Measurements from ENCODE around the gene HIP1.
"Not testable (repeated sequence)": the region's sequence is repeated elsewhere in the genome, so short reads cannot be mapped to it uniquely, and the experiment has no call there.

HIP1 gene

GRCh38 chr7:75531359-75531821, 207.4 kb downstream of the HIP1 start:
- DNase-seq (ENCODE audit: low read depth, low spot score), result peak; percentile 88

GRCh38 chr7:75527224-75527722, 211.5 kb downstream of the HIP1 start:
- DNase-seq (ENCODE audit: low read depth, low spot score), result peak; percentile 27

GRCh38 chr7:75521727-75522126, 217.0 kb downstream of the HIP1 start:
- not testable (repeated sequence) for DNase-seq (ENCODE audit: low read depth, low spot score)

- DNase-seq (ENCODE audit: low read depth, low spot score), result not testable (repeated sequence)
Observed at GRCh38 chr7:75518842-75519241, 219.9 kb downstream of the HIP1 start.

GRCh38 chr7:75509033-75509432, 229.7 kb downstream of the HIP1 start:
- DNase-seq (ENCODE audit: low read depth, low spot score), result not testable (repeated sequence)

GRCh38 chr7:75492020-75492419, 246.7 kb downstream of the HIP1 start, which contains the start of gene SPDYE5:
SPDYE5 (plus strand) TSS chr7:75492320; CDS start chr7:75494048, 1,728 bp downstream.
- DNase-seq (ENCODE audit: low read depth, low spot score), result not testable (repeated sequence)

GRCh38 chr7:75485979-75486643, 252.6 kb downstream of the HIP1 start, which contains the start of gene POM121C:
POM121C (minus strand) TSS chr7:75486299; CDS start chr7:75441496, 44,803 bp downstream.
- DNase-seq (ENCODE audit: low read depth, low spot score), result peak; percentile 93

- peak; percentile 16 for DNase-seq (ENCODE audit: low read depth, low spot score)
Observed at GRCh38 chr7:75485355-75485978, 253.3 kb downstream of the HIP1 start.
